VCaP (cell line): ENCODE data around the gene KLHL20.
"Not testable (repeated sequence)": the region's sequence is repeated elsewhere in the genome, so short reads cannot be mapped to it uniquely, and the experiment has no call there.

Experiments used
- H3K27ac ChIP-seq: fragments of 450-650 bp; 2 replicates; pipeline ENCODE4 v1.5.1; 2017
- CTCF ChIP-seq: fragments of 450-650 bp; conservative IDR thresholded peaks from 2 replicates; pipeline ENCODE4 v1.5.1; 2017; ENCODE audit warnings: mild to moderate bottlenecking, moderate library complexity

KLHL20 gene

GRCh38 chr1:173798078-173798477, 83.3 kb downstream of the KLHL20 start:
- TF ChIP-seq CTCF: no peak
- H3K27ac ChIP-seq: no peak overlapping the region

GRCh38 chr1:173799995-173800394, 85.2 kb downstream of the KLHL20 start:
- not testable (repeated sequence) for H3K27ac ChIP-seq

GRCh38 chr1:173802961-173803360, 88.2 kb downstream of the KLHL20 start:
- no peak for TF ChIP-seq CTCF
- no peak overlapping the region for H3K27ac ChIP-seq

- H3K27ac ChIP-seq: not testable (repeated sequence)
These were observed 98.9 kb downstream of the KLHL20 start for GRCh38 chr1:173813654-173814053.

- H3K27ac ChIP-seq: no peak overlapping the region
These were observed 103.7 kb downstream of the KLHL20 start for GRCh38 chr1:173818459-173818858.

GRCh38 chr1:173821680-173822079, 106.9 kb downstream of the KLHL20 start:
- H3K27ac ChIP-seq: no peak overlapping the region
- TF ChIP-seq CTCF: no peak

More at GRCh38 chr1:173818459-173818858, 103.7 kb downstream of the KLHL20 start:
- no peak for TF ChIP-seq CTCF

GRCh38 chr1:173823781-173824314, 109.1 kb downstream of the KLHL20 start:
- peak overlapping the region; percentile 81 for H3K27ac ChIP-seq
- no peak for TF ChIP-seq CTCF

- peak within 1 kb of the TSS; percentile 81 for H3K27ac ChIP-seq
- no peak for TF ChIP-seq CTCF
These were observed 109.7 kb downstream of the KLHL20 start, which contains the start of the genes CENPL and DARS2 for GRCh38 chr1:173824315-173825081. Gene CENPL (minus strand): TSS chr1:173824883. CDS start chr1:173811299, 13,584 bp downstream. Gene DARS2 (plus strand): TSS chr1:173824673. CDS start chr1:173825230, 557 bp downstream.
